Hematopoietic multipotent progenitor cell treated with erythropoietin and hydrocortisone succinate and interleukin-3 and kit ligand, for 8 days (in vitro differentiated cells): Measurements from ENCODE around the gene S100B.
A peak's percentile ranks its signal among the peaks of the same experiment; 100 is the strongest.
"Not testable (repeated sequence)": the region's sequence is repeated elsewhere in the genome, so short reads cannot be mapped to it uniquely, and the experiment has no call there.

Experiments used
- DNase-seq: peaks from one replicate; pipeline ENCODE4 v3.0.0-alpha.2; 2015

Gene S100B

GRCh38 chr21:46598581-46599572, 6.0 kb downstream of the S100B start:
- DNase-seq: peak; percentile 14

- DNase-seq: no peak
These were observed 7.0 kb downstream of the S100B start for GRCh38 chr21:46597896-46598343.

DNA sequence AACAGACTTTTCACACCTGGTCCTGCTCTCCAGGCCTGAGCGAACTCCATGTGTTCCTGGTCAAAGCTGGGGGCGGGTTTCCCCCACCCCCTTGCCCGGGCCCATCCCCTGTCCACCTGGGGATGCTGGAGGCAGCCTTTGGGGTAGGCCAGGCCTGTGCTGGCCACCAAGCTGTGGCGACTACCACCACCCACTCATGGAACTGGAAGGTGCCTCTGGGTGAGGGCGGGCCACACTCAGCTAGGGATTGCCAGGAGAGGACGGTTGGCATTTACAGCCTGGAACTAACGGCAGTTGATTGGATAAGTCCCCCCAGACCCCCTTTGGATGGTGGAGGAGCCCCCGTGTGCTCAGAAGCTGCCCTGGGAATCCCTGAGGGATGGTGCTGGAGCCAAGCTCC, 7.9 kb downstream of the S100B start:
- DNase-seq: no peak

GRCh38 chr21:46596201-46596600, 8.7 kb downstream of the S100B start:
- no peak for DNase-seq

DNA sequence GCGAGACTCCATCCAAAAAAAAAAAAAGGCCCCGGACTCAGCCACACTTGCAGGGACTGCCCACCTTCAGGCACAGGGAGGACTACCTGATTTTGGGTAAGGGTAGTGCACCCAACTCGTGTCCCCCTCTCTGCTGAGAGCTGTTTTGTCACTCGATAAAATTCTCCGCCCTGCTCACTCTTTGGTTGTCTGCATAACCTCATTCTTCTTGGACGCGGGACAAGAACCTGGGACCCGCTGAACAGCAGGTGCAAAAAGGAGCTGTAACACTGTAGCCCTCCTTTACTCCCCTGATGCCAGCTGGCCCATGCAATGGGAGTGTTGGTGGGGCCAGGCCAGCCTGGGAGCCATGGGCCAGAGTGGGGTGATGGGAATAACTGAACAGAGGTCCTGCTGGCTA, 10.6 kb downstream of the S100B start:
- no peak for DNase-seq

- peak; percentile 61 for DNase-seq
These were observed 19.5 kb downstream of the S100B start for GRCh38 chr21:46585191-46585953.

- no peak for DNase-seq
These were observed 23.0 kb downstream of the S100B start for GRCh38 chr21:46581780-46582307.

- not testable (repeated sequence) for DNase-seq
These were observed 25.5 kb downstream of the S100B start for GRCh38 chr21:46579394-46579793.

- DNase-seq: not testable (repeated sequence)
These were observed 27.1 kb downstream of the S100B start for GRCh38 chr21:46577786-46578185.

- no peak for DNase-seq
These were observed 32.0 kb downstream of the S100B start for GRCh38 chr21:46572850-46573249.

- no peak for DNase-seq
These were observed 34.3 kb downstream of the S100B start for GRCh38 chr21:46570631-46571030.

DNA sequence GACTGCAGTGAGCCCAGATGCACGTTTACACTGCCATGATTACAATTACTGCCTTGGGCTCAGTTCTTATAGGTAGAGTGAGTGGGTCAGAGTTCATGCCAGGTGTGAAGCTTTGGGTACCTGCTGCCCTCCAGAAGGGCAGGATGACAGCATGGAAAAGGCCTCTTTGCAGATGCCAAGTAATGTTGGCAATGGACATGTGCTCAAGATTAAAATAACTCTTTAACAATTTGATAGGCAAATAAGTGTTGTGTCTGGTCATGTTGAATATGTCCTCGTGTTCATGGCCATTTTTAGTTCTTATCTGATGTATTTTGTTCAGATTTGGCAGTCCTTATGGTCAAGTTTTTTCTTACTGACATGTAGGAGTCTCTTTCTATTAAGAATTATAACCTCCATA, 34.8 kb downstream of the S100B start:
- DNase-seq: no peak

DNA sequence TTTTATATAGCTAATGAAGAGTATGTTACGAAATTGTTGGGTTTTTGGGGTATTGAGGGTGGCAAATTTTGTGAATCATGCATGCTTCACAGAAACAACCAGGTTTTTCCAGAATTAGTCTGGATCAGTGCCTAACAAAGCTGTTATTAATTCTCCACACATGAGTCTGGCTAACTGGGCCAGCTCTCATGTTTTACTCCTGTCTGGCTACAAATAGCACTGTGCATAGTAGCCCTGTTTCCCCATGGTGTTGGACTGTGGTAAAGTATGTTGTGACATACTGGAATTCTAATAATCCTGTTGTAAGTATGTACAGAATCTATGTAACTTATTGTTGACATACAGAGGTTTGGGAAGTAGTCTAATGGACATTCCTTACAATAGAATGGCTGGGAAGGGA, 35.8 kb downstream of the S100B start:
- no peak for DNase-seq

GRCh38 chr21:46568562-46568961, 36.3 kb downstream of the S100B start:
- no peak for DNase-seq

- no peak for DNase-seq
These were observed 37.5 kb downstream of the S100B start for GRCh38 chr21:46567348-46567747.

GRCh38 chr21:46564391-46564790, 40.5 kb downstream of the S100B start:
- no peak for DNase-seq

GRCh38 chr21:46562964-46563607, 41.8 kb downstream of the S100B start:
- DNase-seq: no peak

- no peak for DNase-seq
These were observed 42.4 kb downstream of the S100B start for GRCh38 chr21:46562472-46562871.

- no peak for DNase-seq
These were observed 43.3 kb downstream of the S100B start for GRCh38 chr21:46561445-46562090.

- no peak for DNase-seq
These were observed 44.1 kb downstream of the S100B start for GRCh38 chr21:46560568-46561444.

DNA sequence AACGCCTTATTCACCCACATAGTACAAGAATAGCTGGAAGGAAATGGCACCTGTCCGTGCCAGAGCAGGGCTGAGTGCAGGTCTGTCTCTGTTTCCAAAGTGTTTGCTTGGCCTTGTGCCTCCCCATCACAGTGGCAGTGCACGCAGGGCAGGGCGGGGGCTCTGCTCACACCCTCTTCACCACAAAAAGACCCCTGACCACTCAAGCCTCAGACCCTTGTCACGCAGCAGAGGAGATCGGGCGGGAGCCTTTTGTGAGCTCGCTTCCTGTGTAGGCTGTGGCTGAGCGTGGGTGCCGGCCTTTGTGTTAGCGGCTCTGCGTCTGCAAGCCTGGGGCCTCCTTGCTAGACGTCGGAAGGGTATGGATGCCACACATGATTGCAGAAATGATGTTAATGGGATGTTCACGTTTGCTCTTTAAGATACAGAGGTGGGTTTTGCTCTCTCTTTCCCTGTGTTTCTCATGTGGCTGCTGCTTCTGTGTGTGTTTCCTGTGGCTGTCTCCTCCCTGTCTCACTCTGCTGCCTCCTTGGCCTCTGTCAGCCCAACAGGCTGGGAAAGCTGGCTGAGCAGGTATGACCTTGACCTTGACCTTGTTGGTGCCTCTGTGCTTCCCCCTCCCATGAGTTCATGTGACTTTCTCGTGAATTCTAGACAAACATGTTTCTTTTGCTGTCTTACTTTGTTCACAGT, 45.4 kb downstream of the S100B start:
- no peak for DNase-seq
